NCI-H2107 treated with DMSO at 0.1 percent for 48 hours (cell line): ENCODE results near the gene GMDS.

ENCODE experiments used
- DNase-seq: peaks from one replicate; lab custom pipeline; 2025; ENCODE audit not compliant: unreplicated experiment; lab: John Stamatoyannopoulos, UW

GMDS gene

DNA sequence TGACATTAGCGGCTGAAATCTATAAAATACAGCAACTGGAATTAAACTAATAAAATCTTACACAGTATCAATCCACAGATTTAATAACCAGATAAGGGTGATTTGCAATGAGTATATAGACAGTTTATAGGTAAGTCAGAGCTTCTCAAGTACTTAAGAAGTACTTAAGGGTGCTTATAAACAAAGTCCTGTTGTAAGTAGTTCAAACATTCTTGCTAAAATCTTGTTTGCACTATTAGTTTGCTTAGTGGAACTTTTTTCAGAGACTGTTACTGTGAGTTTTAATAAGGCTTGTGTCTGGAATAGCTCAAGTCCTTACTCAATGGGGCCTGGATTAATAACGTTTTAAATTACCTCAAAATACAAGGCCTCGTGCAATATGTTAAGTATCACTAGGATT is 240.5 kb downstream of the GMDS start:
- DNase-seq: no peak

- DNase-seq: no peak
Observed at GRCh38 chr6:2000962-2001361, 244.4 kb downstream of the GMDS start.

DNA sequence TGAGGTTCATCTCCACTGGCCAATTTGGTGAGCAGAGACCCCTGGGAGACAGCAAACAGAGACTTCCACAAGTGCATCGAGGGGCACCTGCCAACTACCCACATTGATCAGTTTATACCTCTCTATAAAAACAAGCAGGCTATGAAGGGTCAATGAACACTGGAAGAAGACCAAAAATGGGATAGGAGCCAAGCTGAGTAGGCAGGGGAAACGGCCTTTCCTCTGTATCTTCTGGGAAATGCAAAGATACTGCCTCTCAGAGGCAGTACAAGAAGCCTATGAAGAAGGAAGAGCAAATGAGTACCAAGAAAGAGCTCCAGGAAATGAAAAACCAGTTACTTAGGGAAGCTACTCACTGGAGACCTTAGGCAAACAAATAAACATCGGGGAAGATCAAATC is 247.7 kb downstream of the GMDS start:
- DNase-seq: no peak

DNA sequence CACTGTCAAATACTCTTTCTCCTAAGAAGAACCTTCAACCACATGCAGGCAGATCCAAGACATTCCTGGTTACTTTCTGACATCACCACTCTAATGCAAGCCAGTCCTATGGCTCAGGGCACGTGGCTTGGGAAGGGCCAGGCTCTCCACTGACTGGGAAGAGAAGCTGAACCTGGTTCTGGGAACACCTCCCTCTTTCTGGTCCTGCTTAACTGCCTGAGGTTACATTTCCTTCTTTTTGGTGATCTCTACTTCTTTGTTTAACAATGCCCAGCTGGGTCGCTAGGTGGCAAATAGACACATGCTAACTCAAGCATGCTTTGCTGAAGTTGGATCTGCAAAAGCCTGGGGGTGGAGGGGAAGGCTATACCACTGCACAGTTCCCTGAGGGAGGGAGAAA is 249.8 kb downstream of the GMDS start:
- no peak for DNase-seq

- DNase-seq: no peak
Observed at GRCh38 chr6:1993042-1993441, 252.4 kb downstream of the GMDS start.

DNA sequence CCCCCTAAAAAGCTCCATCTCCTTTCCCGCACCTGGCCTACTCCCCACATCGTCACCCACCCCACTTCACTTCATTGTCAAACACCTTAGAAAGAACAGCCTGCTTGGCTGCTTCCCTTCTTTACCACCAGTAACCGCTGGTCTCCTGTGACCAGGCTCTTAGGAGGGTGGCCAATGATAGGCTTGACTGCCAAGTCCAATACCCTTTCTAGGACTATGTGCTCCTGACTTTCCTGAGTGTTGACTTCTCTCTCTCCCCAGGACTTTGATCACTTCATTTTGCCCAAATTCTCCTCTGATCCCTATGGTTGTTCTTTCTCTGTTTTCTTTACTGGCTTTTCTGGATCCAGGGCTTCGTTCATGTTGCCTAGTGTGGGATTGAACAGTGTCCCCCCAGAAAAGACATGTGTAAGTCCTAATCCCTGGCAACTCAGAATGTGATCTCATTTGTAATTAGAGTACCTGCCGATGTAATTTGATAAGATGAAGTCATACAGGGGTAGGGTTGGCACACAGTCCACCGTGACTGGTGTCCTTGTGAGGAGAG is 254.0 kb downstream of the GMDS start:
- no peak for DNase-seq

DNA sequence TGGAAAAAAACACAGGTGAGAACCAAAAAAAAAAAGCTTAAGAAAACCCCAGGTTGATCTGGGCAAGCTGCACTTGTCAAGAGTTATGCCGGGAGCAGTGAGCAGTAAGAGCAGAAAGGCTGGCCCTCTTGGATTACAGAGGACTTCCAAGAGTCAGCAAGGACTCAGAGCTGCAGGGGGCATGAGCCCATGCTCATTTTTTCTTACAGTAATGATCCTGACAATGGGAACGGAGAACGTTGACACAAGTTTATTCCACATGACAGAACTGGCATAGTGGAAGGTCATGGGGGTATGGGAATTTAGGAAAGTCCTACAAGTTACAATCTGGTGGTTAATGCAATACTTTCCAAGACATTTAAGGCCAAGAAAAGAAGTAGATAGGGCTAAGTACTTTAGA is 256.6 kb downstream of the GMDS start:
- no peak for DNase-seq

DNA sequence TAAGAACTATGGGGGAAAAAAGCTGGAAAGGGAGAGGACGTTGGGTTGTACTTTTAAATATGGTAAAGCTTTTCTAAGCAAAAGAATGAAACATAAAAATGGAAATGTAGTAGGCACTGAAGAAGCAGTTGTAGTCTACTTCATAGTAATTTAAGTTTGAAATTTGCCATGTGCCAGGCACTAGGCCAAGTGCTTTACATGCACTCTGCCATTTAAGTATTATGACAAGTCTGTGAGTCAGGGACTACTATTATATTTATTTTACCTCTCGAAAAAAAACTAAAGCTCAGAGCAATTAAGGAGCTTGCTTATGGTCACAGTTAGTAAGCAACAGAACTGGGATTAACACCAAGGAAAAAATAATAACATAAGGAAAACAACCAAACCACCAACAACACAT is 257.8 kb downstream of the GMDS start:
- no peak for DNase-seq

- DNase-seq: no peak
Observed at GRCh38 chr6:1986454-1987243, 258.8 kb downstream of the GMDS start.

GRCh38 chr6:1984346-1984994 is 260.9 kb downstream of the GMDS start:
- DNase-seq: no peak

- no peak for DNase-seq
Observed at GRCh38 chr6:1983850-1984249, 261.6 kb downstream of the GMDS start.

DNA sequence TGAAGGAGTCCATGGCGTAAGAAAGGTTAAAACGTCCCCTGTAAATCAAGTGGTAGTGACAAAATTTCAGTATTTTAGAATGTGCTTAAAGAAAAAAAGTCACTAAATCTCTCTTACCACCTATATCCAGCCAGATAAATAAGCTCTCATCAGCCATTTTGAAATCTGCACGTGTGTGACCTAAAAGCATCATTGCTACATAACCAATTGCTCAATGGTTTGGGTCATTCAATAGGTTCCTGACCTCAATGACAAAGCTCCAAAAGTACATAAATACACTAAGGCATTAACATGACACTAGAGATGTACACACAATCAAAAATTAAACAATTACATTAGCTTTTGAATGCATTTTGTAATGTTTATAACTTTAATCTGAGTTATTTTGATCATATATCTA is 272.4 kb downstream of the GMDS start:
- DNase-seq: no peak

GRCh38 chr6:1971612-1972011 is 273.8 kb downstream of the GMDS start:
- no peak for DNase-seq

DNA sequence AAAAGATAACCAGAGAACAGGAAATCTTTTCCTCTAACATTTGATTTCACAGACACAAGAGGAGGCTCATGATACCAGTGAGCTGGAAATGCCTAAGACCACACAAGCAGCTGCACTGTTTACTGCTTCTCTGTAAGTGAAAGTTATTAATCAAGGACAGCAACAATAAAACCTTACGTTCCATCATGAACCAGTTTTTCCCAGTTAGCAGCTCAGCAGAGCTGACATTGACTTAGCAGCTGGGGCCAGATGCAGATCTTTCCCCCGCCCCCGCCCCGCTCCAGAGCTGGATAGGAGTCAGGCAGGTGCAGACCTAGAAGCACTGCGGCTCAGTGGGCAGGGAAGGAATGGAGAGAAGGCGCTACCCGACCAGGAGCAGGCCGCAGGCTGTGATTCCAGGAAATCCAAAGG is 275.2 kb downstream of the GMDS start:
- no peak for DNase-seq

DNA sequence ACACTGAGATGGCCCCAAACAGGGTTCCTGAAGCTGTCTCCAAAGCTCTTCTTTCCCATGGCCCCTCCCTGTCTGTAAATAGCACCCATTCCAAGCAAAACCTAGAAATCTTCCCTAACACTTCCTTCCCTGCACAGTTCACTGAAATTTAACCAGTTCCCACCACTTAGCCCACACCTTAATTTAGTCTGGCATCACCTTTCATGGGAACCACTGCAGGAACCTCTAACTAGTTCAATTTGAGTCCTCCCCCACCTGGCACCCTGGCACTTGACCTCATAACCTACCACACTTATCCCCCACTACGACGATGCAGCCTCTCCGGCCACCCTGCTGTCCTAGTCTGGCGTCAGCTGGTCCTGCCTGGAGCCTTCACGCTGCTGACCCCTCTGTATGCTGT is 278.7 kb downstream of the GMDS start:
- DNase-seq: no peak

- DNase-seq: no peak
Observed at GRCh38 chr6:1965596-1966224, 279.7 kb downstream of the GMDS start.

GRCh38 chr6:1963596-1963995 is 281.8 kb downstream of the GMDS start:
- DNase-seq: no peak

DNA sequence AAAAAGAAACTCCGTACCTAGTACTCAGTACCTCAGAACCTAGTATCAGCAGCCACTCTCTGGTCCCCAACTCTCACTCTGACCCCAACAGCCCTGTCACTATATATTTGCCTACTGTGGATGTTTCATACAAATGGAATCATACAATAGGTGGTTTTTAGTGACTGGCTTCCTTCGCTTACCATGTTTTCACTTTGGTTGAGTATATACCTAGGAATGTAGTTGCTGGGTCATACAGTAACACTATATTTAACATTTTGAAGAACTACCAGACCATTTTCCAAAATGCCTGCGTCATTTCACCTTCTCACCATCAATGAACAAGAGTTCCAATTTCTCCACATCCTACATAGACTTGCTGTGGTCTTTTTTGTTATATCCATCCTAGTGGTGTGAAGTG is 283.2 kb downstream of the GMDS start:
- DNase-seq: no peak

DNA sequence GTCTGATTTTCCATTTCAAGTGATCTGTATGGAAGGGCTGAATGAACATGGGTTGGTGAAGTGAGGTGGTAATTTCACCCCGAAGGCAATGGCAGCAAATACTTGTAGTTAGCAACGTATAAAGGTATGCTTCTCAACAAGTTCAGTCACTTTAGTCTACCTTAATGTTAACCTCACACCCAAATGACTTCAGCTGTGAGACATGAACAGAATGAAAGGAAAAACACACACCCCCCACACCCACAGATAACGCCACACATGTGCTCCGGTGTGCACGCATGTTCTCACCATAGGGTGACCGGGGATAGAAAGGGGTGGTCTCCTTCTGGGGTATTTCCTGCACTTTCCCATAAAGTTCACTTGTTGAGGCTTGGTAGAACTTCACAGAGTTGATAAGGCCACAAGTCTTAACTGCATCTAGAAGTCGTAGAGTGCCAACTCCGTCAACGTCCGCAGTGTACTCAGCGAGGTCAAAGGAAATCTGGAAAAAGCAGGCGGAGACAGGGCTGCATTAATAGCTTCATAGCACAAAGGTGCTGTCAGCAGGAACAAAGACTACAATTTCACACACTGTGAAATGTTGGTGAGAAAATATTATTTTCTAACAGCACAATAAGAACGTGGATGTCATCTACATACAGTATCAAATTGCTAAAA is 284.8 kb downstream of the GMDS start:
- DNase-seq: no peak

DNA sequence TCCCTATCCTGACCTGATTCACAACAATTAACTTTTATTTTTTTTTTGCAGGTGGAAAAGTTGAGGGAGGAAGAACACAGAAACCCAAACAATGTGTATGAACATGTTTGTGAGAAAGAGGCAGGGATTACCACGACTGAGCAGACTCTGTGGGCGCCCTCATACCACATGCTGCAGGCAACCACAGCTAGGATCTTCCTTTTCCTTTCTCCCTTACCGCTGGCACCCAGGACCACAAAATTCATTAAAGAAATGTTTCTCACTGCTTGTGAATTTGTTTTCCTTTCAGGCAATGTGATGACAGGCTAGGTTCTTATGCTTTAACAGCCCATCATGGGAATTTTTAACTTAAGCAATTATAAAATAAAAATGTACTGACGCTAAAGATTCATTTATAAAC is 287.1 kb downstream of the GMDS start:
- no peak for DNase-seq

DNA sequence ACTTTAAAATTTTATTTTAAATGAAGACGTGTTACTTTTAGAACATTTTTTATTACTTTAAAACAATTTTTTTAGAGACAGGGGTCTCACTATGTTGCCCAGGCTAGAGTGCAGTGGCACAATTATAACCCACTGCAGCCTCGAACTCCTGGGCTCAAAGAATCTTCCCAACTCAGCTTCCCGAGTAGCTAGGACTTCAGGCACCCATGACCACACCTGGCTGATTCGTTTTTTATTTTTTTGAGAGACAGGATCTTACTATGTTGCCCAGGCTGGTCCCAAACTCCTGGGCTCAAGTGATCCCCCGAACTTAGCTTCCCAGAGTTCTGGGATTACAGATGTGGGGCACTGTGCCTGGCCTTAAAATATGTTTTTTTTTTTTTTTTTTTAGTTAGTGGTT is 287.7 kb downstream of the GMDS start:
- no peak for DNase-seq
